Mesenchymal stem cell (in vitro differentiated cells and primary cell): ENCODE results near the gene ESRP2.

ENCODE experiments used
- DNase-seq: peaks from one replicate; pipeline ENCODE4 v3.0.0-alpha.2; 2013
- H2AFZ ChIP-seq: one replicate; pipeline ENCODE4 v1.6.1; 2013; ENCODE audit warnings: low read depth, mild to moderate bottlenecking, control low read depth, inconsistent platforms, low read length, moderate library complexity
- H2AK5ac ChIP-seq: 2 replicates; pipeline ENCODE4 v1.6.1; 2013; ENCODE audit warnings: low read length, moderate library complexity, mild to moderate bottlenecking, inconsistent platforms; ENCODE audit not compliant: severe bottlenecking
- H2BK120ac ChIP-seq: one replicate; pipeline ENCODE4 v1.6.1; 2013; ENCODE audit warnings: low read depth, mild to moderate bottlenecking, inconsistent platforms, low read length, moderate library complexity
- H2BK12ac ChIP-seq, 2 experiments: one replicate each; pipeline ENCODE4 v1.6.1; 2013; ENCODE audit warnings: inconsistent platforms in 2 of 2, low read length in 2 of 2, mild to moderate bottlenecking in 2 of 2, moderate library complexity in 2 of 2, control low read depth in 1 of 2
- H2BK15ac ChIP-seq: one replicate; pipeline ENCODE4 v1.6.1; 2013; ENCODE audit warnings: mild to moderate bottlenecking, low read depth, inconsistent platforms; ENCODE audit not compliant: poor library complexity, severe bottlenecking
- H2BK5ac ChIP-seq: 2 replicates; pipeline ENCODE4 v1.6.1; 2013; ENCODE audit warnings: low read depth, mild to moderate bottlenecking, low read length, control low read depth, inconsistent platforms; ENCODE audit not compliant: poor library complexity, severe bottlenecking
- H3K14ac ChIP-seq, 2 experiments: one replicate each; pipeline ENCODE4 v1.6.1; 2013; ENCODE audit warnings: inconsistent platforms in 2 of 2, low read length in 2 of 2, control low read depth in 1 of 2, mild to moderate bottlenecking in 1 of 2, moderate library complexity in 1 of 2
- H3K18ac ChIP-seq, 2 experiments: one replicate each; pipeline ENCODE4 v1.6.1; 2013; ENCODE audit warnings: inconsistent platforms in 2 of 2, low read length in 2 of 2, control low read depth in 1 of 2, low read depth in 1 of 2, mild to moderate bottlenecking in 1 of 2
- H3K23ac ChIP-seq, 2 experiments: one replicate each; pipeline ENCODE4 v1.6.1; 2013; ENCODE audit warnings: inconsistent platforms in 2 of 2, low read length in 2 of 2, mild to moderate bottlenecking in 2 of 2, moderate library complexity in 2 of 2, control low read depth in 1 of 2
- H3K27ac ChIP-seq: 2 replicates; pipeline ENCODE4 v1.5.1; 2013; ENCODE audit warnings: mild to moderate bottlenecking, moderate library complexity, low read length, control low read depth, inconsistent platforms; ENCODE audit not compliant: poor library complexity, severe bottlenecking
- H3K27me3 ChIP-seq, 2 experiments: 2 replicates each; pipeline versions ENCODE4 v1.6.1 to v1.7.0; 2013; ENCODE audit warnings: low read length in 2 of 2, mild to moderate bottlenecking in 2 of 2, moderate library complexity in 2 of 2, control low read depth in 1 of 2, inconsistent platforms in 1 of 2; ENCODE audit not compliant: control insufficient read depth in 1 of 2, insufficient read depth in 1 of 2
- H3K36me3 ChIP-seq, 2 experiments: 2 replicates each; pipeline versions ENCODE4 v1.6.1 to v1.7.0; 2013; ENCODE audit warnings: low read length in 2 of 2, control low read depth in 1 of 2, inconsistent platforms in 1 of 2, low read depth in 1 of 2, mild to moderate bottlenecking in 1 of 2; ENCODE audit not compliant: insufficient read depth in 2 of 2, control insufficient read depth in 1 of 2
- H3K4ac ChIP-seq, 2 experiments: one replicate each; pipeline ENCODE4 v1.6.1; 2013; ENCODE audit warnings: inconsistent platforms in 2 of 2, low read length in 2 of 2, mild to moderate bottlenecking in 2 of 2, moderate library complexity in 2 of 2, control low read depth in 1 of 2, low read depth in 1 of 2
- H3K4me1 ChIP-seq: 2 replicates; pipeline ENCODE4 v1.6.1; 2013; ENCODE audit warnings: low read depth, low read length, control low read depth; ENCODE audit not compliant: control insufficient read depth, insufficient read depth
- H3K4me2 ChIP-seq: 2 replicates; pipeline ENCODE4 v1.6.1; 2013; ENCODE audit warnings: low read length, mild to moderate bottlenecking, inconsistent platforms; ENCODE audit not compliant: poor library complexity, severe bottlenecking
- H3K4me3 ChIP-seq, 2 experiments: 2 replicates each; pipeline versions ENCODE4 v1.5.1 to v1.7.0; 2013; ENCODE audit warnings: low read length in 2 of 2, mild to moderate bottlenecking in 2 of 2, control low read depth in 1 of 2, low read depth in 1 of 2; ENCODE audit not compliant: insufficient read depth in 1 of 2
- H3K79me1 ChIP-seq: replicated peaks from 2 replicates; pipeline ENCODE4 v1.6.1; 2013; ENCODE audit warnings: mild to moderate bottlenecking, control low read depth, low read length, inconsistent platforms; ENCODE audit not compliant: poor library complexity, severe bottlenecking
- H3K9ac ChIP-seq: 2 replicates; pipeline ENCODE4 v1.7.0; 2013; ENCODE audit warnings: mild to moderate bottlenecking, low read length, moderate library complexity
- H3K9me3 ChIP-seq: 2 replicates; pipeline ENCODE4 v1.7.0; 2013; ENCODE audit warnings: mild to moderate bottlenecking, low read length; ENCODE audit not compliant: control insufficient read depth
- H4K8ac ChIP-seq: one replicate; pipeline ENCODE4 v1.6.1; 2013; ENCODE audit warnings: inconsistent platforms, mild to moderate bottlenecking, low read length, moderate library complexity
- H4K91ac ChIP-seq: one replicate; pipeline ENCODE4 v1.6.1; 2013; ENCODE audit warnings: mild to moderate bottlenecking, low read length, inconsistent platforms
- WGBS: methylation state at CpG from one replicate; pipeline ENCODE4 v1.1.7; 2013; ENCODE audit warnings: mixed read lengths; 5-methylcytosine and 5-hydroxymethylcytosine counted together

Gene ESRP2

DNA sequence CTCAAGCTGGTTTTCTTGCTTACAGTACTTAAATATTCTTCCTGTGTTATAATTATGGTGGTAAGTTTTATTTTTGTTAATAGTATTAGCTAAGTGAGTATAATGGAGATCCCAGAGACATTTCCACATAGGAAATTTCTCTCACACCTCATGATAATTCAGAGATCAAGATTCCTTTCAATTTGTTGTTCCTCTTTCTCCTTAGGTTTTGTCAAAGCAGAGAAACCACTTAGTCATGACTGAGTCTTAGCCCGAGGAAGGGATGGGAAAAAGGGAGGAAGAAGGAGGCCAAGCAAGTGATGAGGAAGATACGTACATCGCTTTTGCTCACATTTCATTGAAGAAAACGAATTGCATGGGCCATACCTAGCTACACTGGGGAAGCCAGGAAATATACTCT, 18.4 kb downstream of the ESRP2 start:
- Histone ChIP-seq H3K23ac (no peak overlapping the region), H3K36me3 (peaks cover 0 to 9% of the 10 kb centered on the region in 2 experiments), H3K9me3 (no peaks in the 10 kb centered on the region), H3K79me1 (peaks cover 12% of the 10 kb centered on the region), H3K27me3 (no peaks in the 10 kb centered on the region), H2AK5ac (no peak overlapping the region), H2BK12ac (no peak overlapping the region), H2AFZ (no peak overlapping the region), H3K4ac (no peak overlapping the region), H2BK120ac (no peak overlapping the region), H3K27ac (no peak overlapping the region), H3K4me3 (no peak overlapping the region), H4K91ac (no peak overlapping the region), H2BK5ac (no peak overlapping the region), H2BK15ac (no peak overlapping the region), H4K8ac (no peak overlapping the region), H3K4me1 (no peaks in the 10 kb centered on the region), H3K4me2 (no peak overlapping the region), H3K9ac (no peak overlapping the region), H3K18ac (no peak overlapping the region), H3K14ac (no peak overlapping the region)
- WGBS = 98% methylated on average over 4 of the region's 4 CpGs
- DNase-seq = no peak

DNA sequence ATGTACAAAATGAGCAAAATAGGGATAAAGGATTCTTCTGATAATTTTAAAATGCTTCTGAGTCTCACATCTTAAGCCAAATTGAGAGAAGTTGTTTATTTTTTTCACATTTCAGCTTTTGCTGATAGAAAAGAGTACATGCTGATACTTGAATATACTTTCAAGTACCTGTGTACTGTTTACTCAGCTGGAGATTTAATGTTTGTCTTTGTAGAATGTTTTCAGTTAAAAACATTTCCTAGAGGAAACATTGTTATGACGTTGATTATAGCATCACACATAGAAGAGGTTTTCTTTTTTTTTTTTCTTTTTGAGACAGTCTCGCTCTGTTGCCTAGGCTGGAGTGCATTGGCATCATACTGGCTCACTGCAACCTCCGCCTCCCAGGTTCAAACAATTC, 19.7 kb downstream of the ESRP2 start:
- no peak overlapping the region for H2BK5ac ChIP-seq
- H3K18ac ChIP-seq = no peak overlapping the region
- peaks cover 0 to 4% of the 10 kb centered on the region in 2 experiments for H3K36me3 ChIP-seq
- no peak overlapping the region for H3K4me2 ChIP-seq
- H3K4me1 ChIP-seq = no peaks in the 10 kb centered on the region
- H3K4ac ChIP-seq = no peak overlapping the region
- H3K23ac ChIP-seq = no peak overlapping the region
- H2BK15ac ChIP-seq = no peak overlapping the region
- H2BK12ac ChIP-seq = no peak overlapping the region
- no peak overlapping the region for H3K14ac ChIP-seq
- H3K9me3 ChIP-seq = no peaks in the 10 kb centered on the region
- H3K27me3 ChIP-seq = no peaks in the 10 kb centered on the region
- no peak overlapping the region for H3K9ac ChIP-seq
- H3K4me3 ChIP-seq = no peak overlapping the region
- H3K27ac ChIP-seq = no peak overlapping the region
- no peak for DNase-seq
- no peak overlapping the region for H2BK120ac ChIP-seq
- no peak overlapping the region for H4K91ac ChIP-seq
- H2AFZ ChIP-seq = no peak overlapping the region
- H3K79me1 ChIP-seq = peaks cover 13% of the 10 kb centered on the region
- WGBS = 100% methylated on average over 3 of the region's 3 CpGs
- no peak overlapping the region for H2AK5ac ChIP-seq
- H4K8ac ChIP-seq = no peak overlapping the region

DNA sequence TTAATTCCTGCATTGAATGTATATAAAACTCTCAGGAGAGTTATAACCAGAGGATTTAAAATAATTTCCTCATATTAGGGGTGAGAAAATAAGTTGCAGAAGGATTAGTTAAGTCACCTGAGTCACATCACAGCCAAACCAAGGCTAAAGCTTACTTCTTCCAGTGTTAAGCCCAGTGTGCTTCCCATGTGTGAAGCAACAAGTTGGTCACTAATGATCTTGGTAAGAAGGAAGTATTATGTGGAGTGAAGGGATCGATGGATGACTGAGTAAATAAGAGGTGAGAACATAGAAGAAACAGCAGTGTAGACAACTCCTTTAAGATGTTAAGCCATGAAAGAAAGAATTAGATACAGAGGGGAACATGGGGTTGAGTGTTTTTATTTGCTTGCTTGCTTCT, 20.6 kb downstream of the ESRP2 start:
- H3K23ac ChIP-seq = no peak overlapping the region
- WGBS = 93% methylated on average over 1 of the region's 1 CpG
- H2BK12ac ChIP-seq = no peak overlapping the region

GRCh38 chr16:68214726-68215125, 21.2 kb downstream of the ESRP2 start:
- H2BK120ac ChIP-seq = no peak overlapping the region
- H2AK5ac ChIP-seq = no peak overlapping the region
- no peak overlapping the region for H3K4me2 ChIP-seq
- H3K4me3 ChIP-seq = no peak overlapping the region
- H3K14ac ChIP-seq = no peak overlapping the region
- H3K27ac ChIP-seq = no peak overlapping the region
- no peaks in the 10 kb centered on the region for H3K4me1 ChIP-seq
- WGBS = 100% methylated on average over 1 of the region's 3 CpGs
- no peak overlapping the region for H2BK15ac ChIP-seq
- no peaks in the 10 kb centered on the region for H3K9me3 ChIP-seq
- DNase-seq = no peak
- peaks cover 0 to 3% of the 10 kb centered on the region in 2 experiments for H3K36me3 ChIP-seq
- no peak overlapping the region for H4K91ac ChIP-seq
- no peak overlapping the region for H2AFZ ChIP-seq
- no peak overlapping the region for H2BK12ac ChIP-seq
- no peak overlapping the region for H4K8ac ChIP-seq
- peaks cover 13% of the 10 kb centered on the region for H3K79me1 ChIP-seq
- H2BK5ac ChIP-seq = no peak overlapping the region
- H3K23ac ChIP-seq = no peak overlapping the region
- no peak overlapping the region for H3K18ac ChIP-seq
- no peak overlapping the region for H3K9ac ChIP-seq
- no peak overlapping the region for H3K4ac ChIP-seq
- H3K27me3 ChIP-seq = no peaks in the 10 kb centered on the region

More for the DNA sequence above, 20.6 kb downstream of the ESRP2 start:
- Histone ChIP-seq H2BK120ac (no peak overlapping the region), H3K9ac (no peak overlapping the region), H2AK5ac (no peak overlapping the region), H3K14ac (no peak overlapping the region), H2BK5ac (no peak overlapping the region), H4K8ac (no peak overlapping the region), H4K91ac (no peak overlapping the region), H3K79me1 (peaks cover 13% of the 10 kb centered on the region), H2AFZ (no peak overlapping the region), H2BK15ac (no peak overlapping the region), H3K27me3 (no peaks in the 10 kb centered on the region), H3K36me3 (peaks cover 0 to 3% of the 10 kb centered on the region in 2 experiments), H3K18ac (no peak overlapping the region), H3K4ac (no peak overlapping the region), H3K4me1 (no peaks in the 10 kb centered on the region), H3K9me3 (no peaks in the 10 kb centered on the region), H3K27ac (no peak overlapping the region), H3K4me2 (no peak overlapping the region), H3K4me3 (no peak overlapping the region)
- DNase-seq = no peak
